Left ventricle myocardium inferior (tissue), 1 donor: ENCODE measurements around the gene SHANK2. TPM values are rescaled to one million over a fixed set of nuclear protein-coding genes. Genes with fewer than 3 reads are reported as not detected.

Experiments used
- DNase-seq: peaks from one replicate; pipeline ENCODE4 v3.0.0-alpha.2; 2020
- H3K27ac ChIP-seq: fragments of 200-600 bp; replicated peaks from 2 replicates; pipeline ENCODE4 v1.8.0; 2021
- H3K27me3 ChIP-seq: fragments of 200-600 bp; 2 replicates; pipeline ENCODE4 v1.8.0; 2021; ENCODE audit warnings: low read depth
- H3K36me3 ChIP-seq: fragments of 200-600 bp; 2 replicates; pipeline ENCODE4 v1.8.0; 2021
- H3K4me1 ChIP-seq: fragments of 200-600 bp; 2 replicates; pipeline ENCODE4 v1.8.0; 2021
- H3K4me3 ChIP-seq: fragments of 200-600 bp; 2 replicates; pipeline ENCODE4 v1.8.0; 2021; ENCODE audit warnings: mild to moderate bottlenecking, moderate library complexity
- H3K9me3 ChIP-seq: fragments of 200-600 bp; replicated peaks from 2 replicates; pipeline ENCODE4 v1.8.0; 2021
- intact Hi-C: fragments of 100-400 bp; cut with micrococcal nuclease; formaldehyde crosslinking; loops from one replicate; pipeline ENCODE4 v1.11.0; 2022
- total RNA-seq: library from RNA; stranded (reverse); fragmentation: NEBNext Ultra II Directional; extraction: Animal tissue kit (Norgen Biotek cat#: 25700); gene quantifications from one replicate; pipeline ENCODE4 v1.2.1, GENCODE V29; 2021
- TF ChIP-seq, protein P1 (sequence below): fragments of 200-600 bp; IDR thresholded peaks from 2 replicates; pipeline ENCODE4 v1.8.0; 2021; ENCODE audit warnings: antibody characterized with exemption, mild to moderate bottlenecking, borderline replicate concordance
- donor health status: DM: no; HTN: yes; CAD: no; lungs with severe emphysema.

Gene SHANK2
- total RNA-seq, 1 donor from 2014 or later, result 0.27 TPM

DNA sequence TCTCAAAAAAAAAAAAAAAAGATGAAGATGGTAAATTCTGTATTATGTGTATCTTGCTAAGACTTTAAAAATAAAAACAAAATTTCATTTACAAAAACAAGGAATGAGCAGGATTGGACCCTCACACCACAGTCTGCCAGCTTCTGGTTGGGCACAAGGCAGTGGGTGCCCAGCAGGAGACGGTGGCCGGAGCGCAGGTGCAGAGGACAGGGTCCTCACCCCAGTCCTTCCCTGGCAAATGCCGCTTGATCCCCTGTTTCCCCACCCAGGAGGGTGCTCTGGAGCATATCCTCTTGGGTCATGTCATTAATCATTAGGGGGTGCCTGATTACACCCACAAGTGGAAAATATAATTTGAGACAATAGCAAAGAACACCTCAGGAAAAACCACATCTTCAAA, 31.2 kb downstream of the SHANK2 start:
- no peak for DNase-seq
- H3K4me1 ChIP-seq, result no peaks in the 10 kb centered on the region

DNA sequence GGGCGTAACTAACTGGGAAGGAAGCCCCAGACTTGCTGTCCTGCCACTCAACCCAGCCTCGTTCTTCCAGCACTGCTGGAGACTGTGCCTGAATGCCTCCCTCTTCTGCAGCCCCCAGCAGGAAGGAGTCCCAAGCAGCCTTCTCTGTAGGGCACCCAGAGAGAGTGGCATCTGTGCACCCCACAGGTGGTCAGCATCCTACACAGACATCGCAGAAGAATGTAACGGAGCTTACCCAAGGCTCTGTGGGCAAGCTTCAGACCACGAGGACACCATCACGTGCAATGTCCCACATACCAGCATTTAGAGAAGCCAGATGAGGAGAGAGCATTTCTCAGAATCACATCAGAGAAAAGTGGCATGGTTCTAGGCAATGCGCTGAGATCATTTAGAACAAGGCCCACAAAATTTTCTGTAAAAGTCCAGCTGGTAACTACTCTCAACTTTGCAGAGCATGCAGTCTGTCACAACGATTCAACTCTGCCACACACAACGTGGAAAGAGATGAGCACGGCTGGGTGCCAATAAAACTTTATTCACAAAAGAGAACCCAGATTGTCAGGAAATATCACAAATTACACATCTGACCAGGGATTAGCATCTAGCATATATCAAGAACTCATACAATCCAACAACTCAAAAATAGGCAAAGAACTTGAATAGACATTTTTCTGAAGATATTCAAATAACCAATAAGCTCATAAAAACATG, 33.4 kb downstream of the SHANK2 start:
- Histone ChIP-seq H3K9me3 (no peaks in the 10 kb centered on the region), H3K4me1 (no peaks in the 10 kb centered on the region), H3K27me3 (peaks cover 91% of the 10 kb centered on the region), H3K36me3 (no peaks in the 10 kb centered on the region), H3K27ac (no peak overlapping the region), H3K4me3 (no peak overlapping the region)
- TF ChIP-seq, protein P1, sequence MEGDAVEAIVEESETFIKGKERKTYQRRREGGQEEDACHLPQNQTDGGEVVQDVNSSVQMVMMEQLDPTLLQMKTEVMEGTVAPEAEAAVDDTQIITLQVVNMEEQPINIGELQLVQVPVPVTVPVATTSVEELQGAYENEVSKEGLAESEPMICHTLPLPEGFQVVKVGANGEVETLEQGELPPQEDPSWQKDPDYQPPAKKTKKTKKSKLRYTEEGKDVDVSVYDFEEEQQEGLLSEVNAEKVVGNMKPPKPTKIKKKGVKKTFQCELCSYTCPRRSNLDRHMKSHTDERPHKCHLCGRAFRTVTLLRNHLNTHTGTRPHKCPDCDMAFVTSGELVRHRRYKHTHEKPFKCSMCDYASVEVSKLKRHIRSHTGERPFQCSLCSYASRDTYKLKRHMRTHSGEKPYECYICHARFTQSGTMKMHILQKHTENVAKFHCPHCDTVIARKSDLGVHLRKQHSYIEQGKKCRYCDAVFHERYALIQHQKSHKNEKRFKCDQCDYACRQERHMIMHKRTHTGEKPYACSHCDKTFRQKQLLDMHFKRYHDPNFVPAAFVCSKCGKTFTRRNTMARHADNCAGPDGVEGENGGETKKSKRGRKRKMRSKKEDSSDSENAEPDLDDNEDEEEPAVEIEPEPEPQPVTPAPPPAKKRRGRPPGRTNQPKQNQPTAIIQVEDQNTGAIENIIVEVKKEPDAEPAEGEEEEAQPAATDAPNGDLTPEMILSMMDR, result no peak
- intact Hi-C loops, result no loop called here
- DNase-seq, result no peak

More for the DNA sequence above, 31.2 kb downstream of the SHANK2 start:
- TF ChIP-seq, protein P1, result no peak
- Histone ChIP-seq H3K27ac (no peak overlapping the region), H3K4me3 (no peak overlapping the region), H3K36me3 (no peaks in the 10 kb centered on the region), H3K9me3 (peaks cover 17% of the 10 kb centered on the region), H3K27me3 (peaks cover 74% of the 10 kb centered on the region)
- intact Hi-C loops, result no loop called here

DNA sequence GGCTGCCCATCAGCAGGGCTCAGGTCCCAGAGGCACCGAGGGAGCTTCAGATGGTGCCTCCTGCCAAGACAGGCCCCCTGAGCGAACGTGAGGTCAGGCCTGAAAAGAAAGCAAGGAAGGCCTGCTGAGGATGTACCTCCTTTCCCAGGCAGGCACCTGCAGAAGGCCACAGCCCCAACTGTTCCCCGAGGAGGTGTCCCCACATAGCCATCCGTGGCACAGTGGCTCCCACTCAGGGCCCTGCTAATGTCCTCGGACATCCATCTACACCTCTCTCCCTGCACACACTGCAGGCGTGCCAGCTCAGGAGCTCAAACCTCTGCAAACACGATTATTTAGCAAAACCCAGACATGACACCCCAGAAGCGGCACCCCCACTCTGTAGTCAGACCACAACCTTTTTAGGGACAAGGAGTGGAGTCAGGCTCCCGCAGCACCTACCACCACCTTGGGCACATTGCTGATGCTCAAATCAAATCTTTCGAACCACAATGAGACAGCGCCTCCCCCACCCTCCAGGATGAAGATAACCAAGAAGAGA, 36.9 kb downstream of the SHANK2 start:
- Histone ChIP-seq H3K4me3 (no peak overlapping the region), H3K27me3 (peaks cover 94% of the 10 kb centered on the region), H3K9me3 (no peaks in the 10 kb centered on the region), H3K27ac (no peak overlapping the region), H3K4me1 (no peaks in the 10 kb centered on the region), H3K36me3 (no peaks in the 10 kb centered on the region)
- TF ChIP-seq, protein P1, result no peak
- DNase-seq, result no peak
- intact Hi-C loops, result no loop called here

DNA sequence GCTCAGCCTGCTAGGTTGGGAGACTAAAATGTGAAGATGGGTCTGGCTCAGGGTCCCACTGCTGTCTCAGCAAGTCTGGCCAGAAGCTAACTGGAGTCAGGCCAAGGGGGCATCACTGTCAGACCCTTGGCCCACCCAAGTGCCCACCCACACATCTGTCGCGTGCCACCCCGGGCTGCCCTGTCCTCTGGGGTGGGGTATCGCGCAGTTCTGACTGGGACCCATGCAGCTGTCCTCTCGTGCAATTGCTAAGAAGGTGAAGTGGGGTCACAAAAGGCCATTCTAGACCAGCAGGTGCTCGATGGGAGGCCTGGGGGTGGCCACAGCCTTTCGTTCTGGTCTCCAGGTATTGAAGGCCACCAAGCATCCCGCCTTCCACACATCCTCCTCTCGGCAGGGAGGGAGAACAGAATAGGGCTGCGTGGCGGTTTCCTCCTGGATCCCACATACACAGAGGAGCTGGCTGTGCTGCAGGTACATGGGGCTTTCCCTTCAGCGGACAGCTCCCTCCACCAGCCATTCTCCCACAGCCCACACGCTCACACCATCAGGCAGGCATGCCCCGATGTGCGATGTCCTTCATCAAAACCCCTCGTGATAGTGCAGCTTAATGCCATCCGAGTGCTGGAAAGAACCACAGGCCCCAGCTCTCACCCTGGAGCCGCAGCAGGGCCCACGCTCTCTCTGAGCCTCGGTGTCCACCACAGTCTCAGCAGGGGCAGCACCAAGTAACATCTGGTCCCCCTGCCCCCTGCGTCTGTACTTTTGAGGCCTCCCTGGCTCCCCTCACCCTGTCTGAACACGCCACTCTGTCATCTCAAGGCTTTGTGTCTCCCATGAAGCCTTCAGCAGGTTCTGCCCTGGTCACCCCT, 37.6 kb downstream of the SHANK2 start:
- TF ChIP-seq, protein P1, result no peak
- Histone ChIP-seq H3K27ac (no peak overlapping the region), H3K4me1 (no peaks in the 10 kb centered on the region), H3K36me3 (no peaks in the 10 kb centered on the region), H3K27me3 (peaks cover 96% of the 10 kb centered on the region), H3K4me3 (no peak overlapping the region), H3K9me3 (no peaks in the 10 kb centered on the region)
- DNase-seq, result no peak
- intact Hi-C loops, result no loop called here

DNA sequence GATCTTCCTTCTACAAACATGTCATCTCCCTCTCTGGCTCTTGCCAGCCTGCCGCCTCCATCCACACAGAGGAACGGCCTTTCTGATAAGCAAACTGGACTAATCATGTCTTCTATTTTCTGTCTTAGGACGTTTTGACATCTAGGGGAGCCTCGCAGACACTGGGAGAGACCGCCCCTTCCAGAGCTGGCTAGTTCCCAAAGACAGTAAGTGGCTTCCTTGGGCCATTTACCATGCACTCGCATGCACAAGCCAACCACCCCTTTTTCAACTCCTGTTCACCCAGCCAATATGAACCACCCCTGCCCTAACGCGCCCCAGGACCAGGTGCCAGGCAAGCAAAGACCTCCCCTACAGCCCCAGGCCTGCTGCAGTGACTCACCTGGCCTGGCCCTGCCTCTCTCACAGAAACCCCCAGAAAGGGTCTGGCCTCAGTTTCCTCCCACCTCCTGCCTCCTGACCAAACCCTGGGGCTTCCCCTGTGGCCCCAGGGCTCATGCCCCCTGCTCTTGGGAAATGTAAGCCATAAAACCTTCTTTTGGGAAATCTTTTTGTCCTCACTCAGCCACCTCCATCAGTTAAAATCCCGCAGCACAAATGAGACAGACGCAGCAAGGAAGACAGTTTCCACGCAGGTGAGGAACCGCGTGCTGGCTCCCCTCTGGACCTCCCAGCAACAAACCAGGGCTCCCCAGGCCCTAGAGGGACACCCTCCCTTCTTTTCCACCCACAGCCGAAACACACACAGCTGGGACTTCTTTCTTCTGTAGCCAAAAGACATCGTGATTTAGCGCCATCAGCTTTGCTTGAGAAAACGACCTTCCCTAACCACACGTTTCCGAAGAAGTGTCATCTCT, 38.5 kb downstream of the SHANK2 start:
- intact Hi-C loops, result no loop called here
- Histone ChIP-seq H3K4me3 (no peak overlapping the region), H3K9me3 (no peaks in the 10 kb centered on the region), H3K27ac (no peak overlapping the region), H3K36me3 (no peaks in the 10 kb centered on the region), H3K27me3 (peaks cover 96% of the 10 kb centered on the region), H3K4me1 (no peaks in the 10 kb centered on the region)
- no peak for DNase-seq
- TF ChIP-seq, protein P1, result no peak
